SIG-M5 (cell line): ENCODE results near the gene TTC24.

ENCODE experiments used
- DNase-seq: peaks from one replicate; lab custom pipeline; 2025; lab: John Stamatoyannopoulos, UW

TTC24 gene

DNA sequence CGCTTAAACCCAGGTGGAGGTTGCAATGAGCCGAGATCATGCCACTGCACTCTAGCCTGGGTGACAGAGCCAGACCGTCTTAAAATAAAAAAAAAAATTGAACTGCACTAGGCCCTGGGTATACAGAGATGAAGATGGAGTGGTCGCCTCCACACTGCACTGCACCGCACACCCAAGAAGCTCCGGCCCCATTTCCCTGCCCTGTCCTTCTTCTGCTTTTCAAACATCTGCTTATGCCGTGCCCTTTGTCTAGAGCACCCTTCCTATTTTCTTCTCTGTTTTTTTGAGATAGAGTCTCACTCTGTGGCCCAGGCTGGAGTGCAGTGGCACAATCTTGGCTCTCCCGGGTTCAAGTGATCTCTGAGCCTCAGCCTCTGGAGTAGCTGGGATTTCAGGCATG, 24.6 kb upstream of the TTC24 start:
- no peak for DNase-seq

DNA sequence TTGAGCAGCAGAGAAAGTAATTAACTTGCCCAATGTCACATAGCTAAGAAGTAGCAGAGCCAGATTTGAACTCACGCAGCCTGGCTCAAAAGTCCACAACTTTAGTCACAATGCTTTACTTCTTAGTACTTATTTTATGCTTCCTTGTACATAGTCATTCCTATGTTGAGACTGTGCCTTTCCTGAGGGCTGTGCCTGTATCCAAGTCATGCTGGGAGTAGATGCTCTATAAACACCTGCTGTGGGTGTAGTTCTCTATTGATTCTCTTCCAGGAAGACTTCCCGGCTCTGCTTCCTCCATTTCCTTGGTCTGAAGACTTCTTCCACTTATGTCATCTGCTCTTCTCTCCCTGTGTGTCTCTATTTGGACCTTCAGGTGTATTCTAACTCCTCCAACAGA, 23.8 kb upstream of the TTC24 start:
- DNase-seq = no peak

DNA sequence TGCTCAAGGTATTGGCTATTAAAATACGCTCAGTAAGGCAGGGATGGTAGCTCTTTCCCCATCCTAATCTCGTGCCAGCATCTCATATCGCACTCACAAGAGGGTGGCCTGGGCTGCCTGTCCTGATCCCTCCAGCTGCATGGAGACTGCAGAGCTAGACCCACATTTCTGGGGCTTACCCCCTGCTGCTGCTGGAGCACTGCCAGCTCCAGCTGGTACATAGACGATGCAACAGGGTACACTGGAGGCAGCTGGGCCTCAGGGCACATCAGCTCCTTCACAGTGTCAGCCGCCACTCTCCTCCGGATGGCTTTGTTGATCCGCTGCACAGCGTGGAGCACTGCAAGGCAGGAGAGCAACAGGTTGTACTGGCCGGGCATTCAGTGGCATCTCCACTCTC, 23.2 kb upstream of the TTC24 start:
- DNase-seq = no peak

DNA sequence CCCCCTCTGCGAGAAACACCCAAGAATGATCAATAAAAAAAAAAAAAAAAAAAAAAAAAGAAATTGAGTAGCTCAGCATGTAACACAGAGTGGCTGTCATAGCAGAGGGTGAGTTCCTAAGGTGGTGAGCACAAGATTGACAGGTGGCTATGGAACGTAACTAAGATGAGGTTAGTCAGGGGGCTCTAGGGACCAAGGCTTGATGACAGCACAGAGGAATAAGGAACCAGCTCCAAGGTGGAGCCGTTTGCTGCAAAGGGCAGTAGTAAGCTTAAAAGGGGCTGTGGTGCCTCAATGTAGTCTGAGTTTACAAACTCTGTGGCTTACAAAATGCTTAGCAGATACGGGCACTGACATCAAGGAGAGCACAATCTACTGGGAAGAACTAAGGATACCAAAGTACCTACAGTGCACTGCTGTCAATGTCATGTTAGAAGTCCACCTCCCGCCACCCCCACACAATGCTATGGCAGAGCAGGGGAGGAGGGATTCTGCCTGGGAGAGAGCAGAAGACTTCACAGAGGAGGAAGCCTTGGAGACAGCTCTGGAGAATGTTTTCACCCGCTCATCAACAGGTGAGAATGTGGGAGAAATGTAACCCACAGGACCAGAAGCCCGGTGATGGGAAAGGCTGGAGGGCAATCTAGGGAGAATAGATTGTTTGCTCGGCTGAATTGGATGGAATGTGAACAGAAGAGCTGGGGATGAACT, 20.3 kb upstream of the TTC24 start:
- DNase-seq = no peak

DNA sequence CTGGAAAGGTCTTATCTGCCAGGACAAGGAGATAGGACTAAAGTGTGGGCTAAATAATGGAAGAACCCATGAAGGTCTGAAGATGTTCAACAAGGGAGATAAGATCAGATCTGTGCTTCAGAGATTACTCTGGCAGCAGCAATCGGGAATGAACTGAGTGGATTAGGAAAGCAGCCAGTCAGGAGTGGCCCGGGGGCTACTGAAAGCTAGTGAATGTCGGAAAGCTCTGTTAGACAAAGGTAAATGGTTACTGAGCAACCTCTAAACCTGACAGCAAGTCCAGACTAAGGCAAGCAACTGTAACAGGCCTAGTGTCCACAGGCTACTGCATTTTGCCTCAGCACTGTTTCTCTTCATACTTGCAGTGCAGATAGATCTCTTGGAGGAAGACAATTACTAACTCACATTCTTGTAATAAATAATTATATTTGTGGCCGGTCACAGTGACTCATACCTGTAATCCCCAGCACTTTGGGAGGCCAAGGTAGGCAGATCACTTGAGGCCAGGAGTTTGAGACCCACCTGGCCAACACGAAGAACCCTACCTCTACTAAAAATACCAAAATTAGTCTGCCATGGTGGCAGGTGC, 19.6 kb upstream of the TTC24 start:
- no peak for DNase-seq

DNA sequence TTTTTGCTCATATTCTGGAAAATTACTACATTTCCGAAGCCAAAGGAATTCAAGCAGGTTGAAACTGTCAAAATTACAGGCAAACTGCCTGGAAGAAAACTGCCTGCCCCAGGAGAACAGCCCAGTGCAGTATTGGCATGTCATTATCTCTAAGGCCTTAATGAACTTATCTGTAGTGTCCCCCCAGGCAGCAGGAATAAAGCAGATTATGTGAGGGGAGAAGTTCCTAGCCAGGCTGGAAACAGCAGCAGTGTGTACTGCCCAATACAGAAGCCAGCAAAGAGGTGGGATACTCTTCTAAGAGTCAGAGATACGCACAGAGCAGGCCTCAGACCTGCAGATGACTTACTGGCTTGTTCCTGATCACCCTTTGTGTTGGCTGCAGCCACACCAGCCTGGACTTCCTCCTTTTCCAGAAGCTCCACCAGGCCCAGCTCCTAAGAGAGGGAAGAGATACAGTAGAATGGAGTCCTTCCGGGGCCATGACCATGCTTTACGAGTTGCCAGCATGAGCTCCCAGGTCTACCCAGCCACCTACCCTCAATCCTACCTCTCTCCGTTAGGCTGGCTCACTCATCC, 18.8 kb upstream of the TTC24 start:
- no peak for DNase-seq

DNA sequence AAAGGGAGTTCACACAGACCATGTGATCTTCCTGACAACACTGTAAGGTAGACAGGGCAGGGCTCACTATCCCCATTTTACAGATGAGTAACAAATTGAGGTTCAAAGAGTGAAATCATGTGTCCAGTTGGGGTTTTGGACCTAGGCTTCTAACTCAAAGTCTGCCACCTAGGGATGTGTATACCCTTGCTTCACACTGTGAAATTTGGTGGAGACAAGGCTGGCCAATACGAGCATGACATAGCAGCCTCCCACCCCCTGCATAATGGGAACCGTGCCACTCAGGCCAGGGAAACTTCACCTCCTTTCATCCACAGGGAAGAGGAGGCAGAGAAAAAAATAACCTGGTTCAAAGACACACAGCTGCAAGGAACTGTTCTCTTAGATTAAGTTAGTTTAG, 14.0 kb upstream of the TTC24 start:
- DNase-seq = no peak

DNA sequence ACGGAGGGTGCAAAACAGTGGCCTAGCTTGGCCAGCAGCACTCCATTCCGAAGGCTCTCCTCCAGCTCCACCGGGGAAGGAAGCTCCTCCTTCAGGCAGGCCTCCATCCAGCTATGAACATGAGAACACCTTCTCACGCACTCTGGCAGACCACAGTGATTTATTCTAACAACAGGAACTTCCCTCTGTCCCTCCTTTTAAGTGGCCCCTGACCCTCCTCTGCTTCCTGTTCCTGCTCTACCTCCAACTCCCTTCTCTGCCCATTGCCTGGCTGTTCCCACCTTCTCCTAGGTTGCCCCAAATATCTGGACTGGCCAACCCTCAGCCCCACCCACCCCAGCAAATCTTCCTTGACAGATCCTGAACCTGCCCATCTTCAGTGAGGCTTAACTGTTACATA, 13.1 kb upstream of the TTC24 start:
- DNase-seq = no peak

DNA sequence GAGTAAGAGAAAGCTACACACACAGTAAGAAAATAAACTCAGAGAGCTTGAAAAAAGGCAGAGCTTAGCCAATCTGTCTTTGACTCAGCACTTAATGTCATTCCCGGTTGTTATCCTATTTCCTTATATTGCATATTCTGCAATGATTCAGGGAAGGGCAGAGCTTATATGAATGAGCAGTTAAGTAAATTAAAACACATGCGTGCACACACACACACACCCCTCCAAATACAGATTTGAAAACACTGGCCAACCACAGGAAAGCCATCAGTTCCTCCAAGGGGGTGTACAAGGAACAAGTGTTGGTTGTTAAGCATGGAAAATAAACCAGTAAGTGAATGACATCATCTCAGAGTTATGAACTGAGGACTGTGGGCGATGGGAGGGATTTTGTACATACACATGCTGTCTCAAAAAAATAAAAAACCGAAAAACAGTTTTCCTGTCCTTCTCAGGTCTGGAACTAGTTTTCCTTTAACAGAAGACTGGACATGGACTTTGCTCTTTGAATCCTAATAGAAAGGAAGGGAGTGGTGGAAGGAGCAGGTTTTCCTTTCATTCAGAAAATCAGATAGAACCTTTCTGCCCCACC, 8.2 kb upstream of the TTC24 start:
- DNase-seq = no peak

DNA sequence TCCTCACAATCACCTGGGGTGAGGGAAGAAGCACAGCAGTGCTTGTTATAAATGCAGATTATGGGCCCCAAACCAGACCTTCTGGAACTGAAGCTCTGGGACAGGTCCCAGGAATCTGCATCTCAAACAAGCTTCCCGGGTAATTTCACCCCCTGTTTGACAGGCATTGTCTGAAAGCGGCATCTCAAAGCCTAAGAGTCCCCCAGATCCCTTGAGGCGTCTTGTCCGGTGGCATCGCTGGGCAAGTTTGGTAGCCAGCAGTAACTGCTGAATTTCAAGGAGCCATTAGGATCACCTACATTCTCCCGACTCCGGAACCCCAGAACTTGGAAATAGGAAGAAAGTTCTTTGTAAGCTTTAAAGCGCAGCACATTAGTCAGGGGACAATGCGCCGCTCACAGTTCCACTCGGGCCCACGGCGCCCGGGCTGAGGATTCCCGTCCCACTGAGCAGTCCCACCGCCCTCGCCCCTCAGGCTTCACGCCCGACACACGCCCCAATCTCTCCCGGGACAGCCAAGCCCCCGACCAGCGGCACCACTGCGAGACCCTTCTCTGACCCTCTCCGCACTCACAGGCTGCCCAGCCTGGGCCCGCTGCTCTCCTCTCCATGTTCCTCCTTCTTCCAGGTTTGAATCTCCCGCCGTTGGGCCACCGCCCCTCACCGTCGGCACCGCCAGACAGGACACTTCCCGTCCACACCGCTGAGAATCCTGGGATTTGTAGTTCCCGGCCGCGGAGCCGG, 7.4 kb upstream of the TTC24 start, which contains the start of gene IQGAP3:
TSS of gene IQGAP3 (minus strand) at position 647 of the 744 bp plus-strand sequence. CDS start at position 611, 36 bp downstream.
- DNase-seq = peak; percentile 57

DNA sequence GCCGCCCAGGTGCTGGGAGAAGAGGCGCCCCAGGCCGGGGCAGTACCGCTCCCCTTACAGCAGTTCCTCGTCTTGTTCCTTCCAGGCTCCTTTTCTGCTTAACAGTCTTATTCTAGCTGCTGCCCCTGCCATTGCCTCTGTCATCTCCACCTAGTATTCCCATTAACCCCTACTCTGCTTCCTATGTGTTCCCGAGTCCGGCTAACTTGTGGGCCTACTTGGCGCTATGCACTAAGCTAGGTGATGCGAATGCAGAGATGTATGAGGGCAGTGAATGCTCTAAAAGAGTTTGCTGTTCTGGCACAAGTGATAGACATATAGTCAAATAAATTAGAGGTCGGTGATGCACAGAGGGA, 6.9 kb upstream of the TTC24 start:
- no peak for DNase-seq

DNA sequence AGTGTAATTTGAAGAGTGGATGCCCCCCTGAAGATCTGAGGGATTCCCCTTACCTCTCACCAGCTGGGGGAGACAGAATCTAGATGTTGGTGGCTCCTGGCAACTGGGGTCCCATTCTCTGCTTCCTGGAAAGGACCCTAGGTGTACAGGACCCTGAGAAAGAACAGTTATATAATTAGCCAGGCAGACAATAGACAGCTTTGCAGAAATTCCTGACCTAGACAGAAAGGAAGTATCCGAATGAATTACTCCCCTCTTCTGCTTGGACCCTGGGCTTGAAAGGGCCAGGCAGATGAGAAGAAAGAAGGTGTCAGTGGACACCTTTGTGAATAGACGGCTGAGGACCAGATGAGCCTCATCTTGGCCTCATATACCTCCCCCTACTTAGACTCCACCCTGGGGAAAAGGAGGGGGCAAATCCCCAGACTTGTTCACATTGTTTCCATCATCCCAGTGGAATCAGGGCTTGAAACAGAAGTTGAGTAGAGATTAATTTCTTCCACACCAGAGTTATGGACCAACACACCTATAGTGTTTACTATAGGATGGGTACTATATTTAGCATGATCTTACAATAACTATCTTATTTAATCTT, 5.4 kb upstream of the TTC24 start:
- DNase-seq = no peak

DNA sequence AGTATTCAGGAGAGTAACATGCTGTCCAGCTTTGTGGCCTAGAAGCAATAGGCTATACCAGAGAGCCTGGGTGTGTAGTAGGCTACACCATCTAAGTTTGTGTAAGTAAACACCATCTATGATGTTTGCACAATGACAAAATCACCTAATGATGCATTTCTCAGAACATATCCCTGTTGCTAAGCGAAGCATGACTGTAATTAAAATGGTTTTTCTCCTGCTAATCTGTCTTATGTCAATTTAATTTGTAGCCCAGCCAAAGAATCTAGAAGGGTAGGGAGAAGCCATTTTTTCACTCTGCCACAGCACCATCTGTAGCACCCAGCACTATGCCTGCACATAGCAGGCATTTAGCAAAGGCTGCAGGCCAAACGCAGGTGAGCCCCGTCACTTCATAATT, 2.0 kb upstream of the TTC24 start:
- no peak for DNase-seq

DNA sequence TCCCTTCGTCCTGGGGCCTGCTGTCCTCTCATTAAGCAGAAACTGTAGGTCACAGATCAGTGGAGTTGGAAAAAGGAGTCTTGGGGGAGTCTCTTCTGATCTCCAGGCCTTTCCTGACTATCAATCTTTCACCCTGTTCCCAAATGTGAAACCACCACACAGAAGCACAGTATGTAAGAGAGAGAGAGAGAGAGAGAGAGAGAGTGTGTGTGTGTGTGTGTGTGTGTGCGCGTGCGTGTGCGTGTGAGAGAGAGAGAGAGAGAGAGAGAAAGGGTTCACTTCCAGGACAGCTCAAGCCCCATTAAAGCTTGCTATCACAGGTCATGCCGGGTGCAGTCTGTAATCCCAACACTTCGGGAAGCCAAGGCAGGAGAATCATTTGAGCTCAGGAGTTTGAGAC, 1.5 kb upstream of the TTC24 start:
- no peak for DNase-seq

DNA sequence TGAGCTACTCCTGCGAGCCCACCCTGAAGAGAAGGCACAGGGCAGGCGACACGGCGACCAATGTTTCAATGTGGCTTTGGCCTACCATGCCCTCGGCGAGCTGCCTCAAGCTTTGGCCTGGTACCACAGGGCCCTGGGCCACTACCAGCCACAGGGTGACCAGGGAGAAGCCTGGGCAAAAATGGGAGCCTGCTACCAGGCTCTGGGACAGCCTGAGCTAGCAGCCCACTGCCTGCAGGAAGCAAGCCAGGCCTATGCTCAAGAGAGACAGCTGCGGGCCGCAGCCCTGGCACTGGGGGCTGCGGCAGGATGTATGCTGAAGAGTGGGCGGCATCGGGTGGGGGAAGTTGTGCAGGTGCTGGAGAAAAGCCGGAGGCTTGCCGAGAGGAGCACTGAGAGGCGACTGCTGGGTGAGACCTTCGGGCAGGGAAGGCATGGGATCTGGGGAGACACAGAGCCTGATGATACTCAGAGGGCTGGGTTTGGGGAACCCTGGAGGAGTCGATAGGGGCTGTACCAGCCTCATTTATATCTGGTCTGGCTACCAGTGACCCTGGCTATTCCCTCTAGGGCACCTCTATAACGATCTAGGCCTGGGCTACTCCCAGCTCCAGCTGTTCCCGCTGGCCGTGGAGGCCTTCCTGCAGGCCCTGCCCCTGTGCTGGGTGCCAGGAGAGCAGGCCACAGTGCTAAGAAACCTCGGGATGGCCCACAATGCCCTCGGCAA, 2.3 kb downstream of the TTC24 start:
- no peak for DNase-seq

DNA sequence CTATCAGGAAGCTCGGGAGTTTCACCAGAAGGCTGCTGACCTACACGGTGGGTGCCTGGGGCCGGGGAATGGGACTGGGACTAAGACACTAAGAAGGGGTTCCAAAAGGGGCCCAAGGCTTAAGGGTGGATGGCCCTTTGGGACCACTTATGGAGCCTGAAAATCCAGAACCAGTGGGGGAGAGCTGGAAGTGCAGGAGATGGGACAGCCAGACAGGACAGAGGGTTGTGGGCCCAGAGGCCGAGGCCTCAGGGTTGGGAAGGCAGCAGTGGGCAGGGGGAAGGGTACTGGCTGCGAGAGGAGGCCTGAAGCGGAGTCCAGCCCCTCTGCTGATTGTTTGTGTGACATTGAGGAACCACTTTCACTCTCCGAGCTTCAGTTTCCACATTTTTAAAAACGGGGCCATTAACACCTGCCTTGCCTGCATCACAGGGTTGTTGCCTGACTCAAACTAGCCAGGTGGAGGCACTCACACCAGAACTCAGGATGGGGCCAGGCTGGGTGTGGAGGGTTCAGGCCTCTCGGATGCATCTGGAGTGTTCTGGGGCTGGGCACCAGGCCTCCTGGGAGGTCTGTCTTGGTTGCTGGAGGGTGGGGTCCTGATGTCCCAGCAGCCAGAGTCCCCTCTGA, 3.0 kb downstream of the TTC24 start:
- DNase-seq = no peak

DNA sequence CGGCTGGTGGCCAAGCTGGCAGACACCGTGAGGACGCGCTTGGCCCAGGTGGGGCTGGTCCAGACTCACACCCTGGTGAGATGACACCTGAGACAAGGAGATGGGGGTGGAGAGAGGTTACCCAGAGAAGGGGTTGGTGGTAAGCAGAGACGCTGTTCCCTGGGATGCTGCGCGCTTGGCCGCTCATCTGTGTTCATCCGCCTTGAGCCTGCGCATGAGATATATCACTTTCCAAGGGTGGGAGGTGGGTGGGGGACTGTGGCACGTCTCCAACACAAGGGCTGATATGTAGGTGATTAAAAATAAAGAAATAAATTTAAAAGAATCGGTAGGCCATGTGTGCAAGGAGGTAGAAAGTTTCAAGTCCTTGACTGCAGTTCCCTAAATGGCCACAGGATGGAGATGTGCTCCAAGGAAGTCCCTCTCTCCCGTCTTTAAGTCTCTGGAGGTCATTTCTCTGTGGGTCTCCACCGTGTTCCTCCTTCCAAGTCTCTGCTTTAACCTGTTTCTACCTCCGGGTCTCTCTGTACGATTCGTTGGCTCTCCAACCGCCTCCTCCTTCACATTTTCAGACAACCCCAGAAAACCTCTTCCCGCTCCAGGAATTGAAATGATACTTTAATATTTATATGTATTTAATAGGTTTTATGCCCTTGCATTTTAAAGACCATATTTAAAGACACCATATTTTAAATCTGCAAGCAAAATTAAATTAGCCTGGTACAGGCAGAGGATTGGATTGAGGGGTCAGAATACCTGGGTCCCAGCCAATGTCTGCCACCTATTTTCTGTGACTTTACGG, 4.5 kb downstream of the TTC24 start:
- DNase-seq = peak; percentile 69

DNA sequence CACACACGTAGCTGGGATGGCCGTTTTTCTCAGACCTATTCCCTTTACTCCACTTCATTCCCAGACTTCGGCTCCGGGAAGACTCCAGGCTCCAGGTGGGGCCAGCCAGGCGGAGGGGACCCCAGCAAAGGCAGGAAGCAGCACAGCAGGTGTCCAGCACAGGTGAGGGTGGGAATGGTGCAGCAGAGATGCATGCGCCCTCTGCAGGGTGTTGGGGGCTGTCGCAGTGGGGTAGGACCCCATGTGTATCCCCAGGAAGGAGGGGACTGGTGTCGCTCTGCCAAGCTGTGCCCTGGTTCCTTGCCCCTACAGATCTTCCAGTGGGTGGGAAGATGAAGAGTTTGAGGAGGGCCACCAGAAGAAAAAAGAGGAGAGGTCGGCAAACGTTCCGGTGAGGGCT, 5.3 kb downstream of the TTC24 start:
- no peak for DNase-seq

DNA sequence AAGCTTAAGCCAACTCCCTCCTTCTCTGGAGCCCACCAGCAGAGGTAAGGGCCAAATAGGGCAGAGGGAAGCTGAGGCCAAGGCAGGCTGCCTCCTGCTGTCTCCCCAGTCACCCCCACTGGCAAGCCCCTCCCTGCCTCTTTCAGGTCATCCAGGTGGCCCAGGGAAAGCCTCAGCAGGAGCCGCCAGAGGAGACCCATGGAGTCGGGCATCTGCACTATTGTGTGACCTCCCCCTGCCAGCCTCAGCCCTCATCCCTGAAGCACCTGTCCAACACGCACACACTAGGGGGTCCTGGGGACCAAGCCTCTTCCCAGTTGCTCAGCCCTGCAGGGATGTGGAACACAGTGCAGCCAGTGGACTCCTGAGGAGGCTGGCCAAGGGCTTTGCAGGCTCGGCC, 6.8 kb downstream of the TTC24 start:
- DNase-seq = no peak

DNA sequence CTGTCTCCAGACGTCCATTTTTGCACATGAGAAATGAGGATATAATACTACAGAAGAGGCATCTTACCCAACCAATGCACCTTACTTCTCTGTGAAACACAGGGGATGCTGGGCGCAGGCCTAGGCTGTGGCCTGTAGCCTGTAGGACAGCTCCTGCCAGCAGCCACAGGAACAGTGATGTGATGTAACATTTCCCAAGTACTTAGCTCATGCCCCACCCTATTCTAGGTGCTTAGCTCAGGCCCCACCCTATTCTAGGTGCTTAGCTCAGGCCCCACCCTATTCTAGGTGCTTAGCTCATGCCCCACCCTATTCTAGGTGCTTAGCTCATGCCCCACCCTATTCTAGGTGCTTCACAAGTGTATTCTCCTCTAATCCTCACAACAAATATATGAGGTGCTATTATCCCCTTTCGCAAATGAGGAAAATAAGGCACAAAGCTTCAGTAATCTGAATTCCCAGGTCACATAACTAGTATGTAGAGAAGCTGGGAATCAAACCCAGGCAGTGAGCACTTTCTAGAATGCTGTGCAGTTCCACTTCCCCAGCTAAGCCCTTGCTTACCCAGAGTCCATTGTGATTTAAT, 7.5 kb downstream of the TTC24 start:
- no peak for DNase-seq
